ENCODE data around the gene TMEM63C. TPM values are rescaled to one million over a fixed set of nuclear protein-coding genes. Genes with fewer than 3 reads are reported as not detected.

The TMEM63C gene
- polyA plus RNA-seq, 5 donors = 0.29 to 1.2 (median 0.52) TPM

- no peak for DNase-seq
Measured at GRCh38 chr14:77194706-77195105, 13.1 kb downstream of the TMEM63C start.

- no peak for DNase-seq
Measured at GRCh38 chr14:77195766-77196165, 14.2 kb downstream of the TMEM63C start.

GRCh38 chr14:77197988-77198387, 16.4 kb downstream of the TMEM63C start:
- DNase-seq = no peak

- no peak for DNase-seq
Measured at GRCh38 chr14:77198561-77198960, 17.0 kb downstream of the TMEM63C start.

GRCh38 chr14:77199590-77199989, 18.0 kb downstream of the TMEM63C start:
- DNase-seq = no peak

- DNase-seq = no peak
Measured at GRCh38 chr14:77200406-77200985, 18.9 kb downstream of the TMEM63C start.

GRCh38 chr14:77201696-77202095, 20.1 kb downstream of the TMEM63C start:
- no peak for DNase-seq

- DNase-seq = peak in 1 of 2 donors; percentile 7
Measured at GRCh38 chr14:77203611-77204458, 22.2 kb downstream of the TMEM63C start.

- DNase-seq = peak; percentile 10 to 14
Measured at GRCh38 chr14:77204459-77204771, 22.8 kb downstream of the TMEM63C start.

GRCh38 chr14:77204907-77205306, 23.3 kb downstream of the TMEM63C start:
- DNase-seq = no peak

GRCh38 chr14:77205566-77205965, 24.0 kb downstream of the TMEM63C start:
- DNase-seq = no peak

GRCh38 chr14:77206261-77206824, 24.7 kb downstream of the TMEM63C start:
- no peak for DNase-seq

GRCh38 chr14:77206877-77207389, 25.3 kb downstream of the TMEM63C start:
- DNase-seq = no peak

- DNase-seq = peak; percentile 68 to 72
Measured at GRCh38 chr14:77208291-77208978, 26.8 kb downstream of the TMEM63C start.

GRCh38 chr14:77208979-77209318, 27.4 kb downstream of the TMEM63C start:
- DNase-seq = no peak

- no peak for DNase-seq
Measured at GRCh38 chr14:77212097-77212870, 30.7 kb downstream of the TMEM63C start.

- no peak for DNase-seq
Measured at GRCh38 chr14:77212943-77213678, 31.5 kb downstream of the TMEM63C start.

- DNase-seq = no peak
Measured at GRCh38 chr14:77213679-77214016, 32.0 kb downstream of the TMEM63C start.

GRCh38 chr14:77214216-77214615, 32.6 kb downstream of the TMEM63C start:
- DNase-seq = no peak

- no peak for DNase-seq
Measured at GRCh38 chr14:77217551-77217950, 36.0 kb downstream of the TMEM63C start.

GRCh38 chr14:77219591-77219990, 38.0 kb downstream of the TMEM63C start:
- no peak for DNase-seq

Data from right lung (tissue), 5 donors.